HG03469 (cell line): ENCODE data around the gene PLIN1.

Experiments
- ATAC-seq: cut with Tn5 transposase; IDR thresholded peaks from one replicate; pipeline ENCODE4 v1.9.1; 2021; ENCODE audit warnings: mild to moderate bottlenecking, moderate library complexity, moderate number of reproducible peaks; ENCODE audit not compliant: unreplicated experiment

Gene PLIN1

DNA sequence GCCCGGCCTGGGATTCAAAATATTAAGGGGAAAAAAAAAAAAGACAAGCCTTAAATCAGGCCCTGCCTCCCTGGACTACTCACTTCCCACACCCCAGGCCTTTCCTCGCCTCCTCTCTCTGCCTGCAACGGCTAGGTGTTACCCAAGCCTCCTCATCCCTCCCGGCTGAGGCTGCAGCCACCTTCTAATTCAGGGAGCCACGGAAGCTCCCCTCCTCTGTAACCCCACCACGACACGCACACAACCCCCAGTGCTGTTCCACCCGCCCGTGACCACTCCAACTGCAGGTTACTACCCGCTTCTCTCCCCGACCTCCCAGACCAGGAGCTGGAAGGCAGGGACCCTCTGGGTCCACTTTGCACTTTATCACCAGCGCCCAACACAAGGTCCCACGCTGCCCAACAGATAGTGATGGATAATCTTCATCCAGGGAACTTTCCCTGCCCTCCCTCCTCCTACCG is 24.8 kb downstream of the PLIN1 start:
- ATAC-seq, result no peak

DNA sequence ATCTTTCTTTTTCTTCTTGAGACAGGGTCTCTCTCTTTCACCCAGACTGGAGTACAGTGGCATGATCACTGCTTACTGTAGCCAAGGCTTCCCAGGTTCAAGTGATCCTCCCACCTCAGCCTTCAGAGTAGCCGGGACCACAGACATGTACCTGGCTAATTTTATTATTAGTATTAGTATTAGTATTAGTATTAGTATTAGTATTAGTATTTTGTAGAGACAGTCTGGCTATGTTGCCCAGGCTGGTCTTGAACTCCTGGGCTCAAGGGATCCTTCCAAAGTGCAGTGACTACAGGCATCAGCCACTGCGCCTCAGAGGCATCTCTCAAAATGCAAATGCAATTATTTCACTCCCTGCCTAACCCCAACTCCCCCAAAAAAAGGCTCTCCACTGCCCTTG is 25.6 kb downstream of the PLIN1 start:
- no peak for ATAC-seq

GRCh38 chr15:89652666-89653065 is 26.5 kb downstream of the PLIN1 start:
- ATAC-seq, result no peak

DNA sequence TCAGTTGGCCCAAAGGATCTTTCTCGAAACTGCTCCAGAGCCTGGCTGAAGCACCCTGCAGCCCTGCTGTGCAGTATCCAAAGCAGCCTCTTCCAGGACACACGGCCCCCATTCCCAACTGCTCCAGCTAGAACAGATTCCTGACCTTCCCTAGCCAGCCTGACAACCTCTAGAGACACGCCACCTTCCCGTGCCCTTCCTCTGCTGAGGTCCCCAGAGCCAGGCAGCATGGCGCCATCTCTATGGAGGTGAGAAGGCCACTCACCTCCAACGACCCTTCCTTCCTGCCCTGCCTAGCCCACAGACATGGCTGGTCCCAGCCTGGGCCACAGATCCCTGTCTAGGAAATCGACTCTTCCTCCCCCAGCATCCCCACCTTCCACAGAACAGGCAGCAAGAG is 27.0 kb downstream of the PLIN1 start:
- no peak for ATAC-seq

DNA sequence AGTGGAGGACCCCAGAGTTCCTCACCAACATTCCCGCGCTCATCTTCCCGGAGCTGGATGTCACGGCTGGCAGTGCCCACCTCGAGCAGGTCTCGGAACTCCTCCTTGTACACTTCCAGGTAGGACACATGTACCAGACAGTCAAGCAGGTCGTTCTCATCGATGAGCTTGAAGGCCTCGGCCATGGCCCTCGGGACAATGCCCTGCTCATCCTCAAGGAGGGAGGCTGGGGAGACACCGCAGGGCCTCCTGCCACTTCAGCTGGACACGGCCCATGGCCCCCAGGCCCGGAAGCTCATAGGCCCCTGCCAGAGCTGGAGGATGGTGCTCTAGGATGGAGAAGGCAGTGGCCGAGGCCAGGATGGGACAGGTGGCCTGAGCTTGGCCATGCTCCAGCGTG is 29.5 kb downstream of the PLIN1 start:
- no peak for ATAC-seq

DNA sequence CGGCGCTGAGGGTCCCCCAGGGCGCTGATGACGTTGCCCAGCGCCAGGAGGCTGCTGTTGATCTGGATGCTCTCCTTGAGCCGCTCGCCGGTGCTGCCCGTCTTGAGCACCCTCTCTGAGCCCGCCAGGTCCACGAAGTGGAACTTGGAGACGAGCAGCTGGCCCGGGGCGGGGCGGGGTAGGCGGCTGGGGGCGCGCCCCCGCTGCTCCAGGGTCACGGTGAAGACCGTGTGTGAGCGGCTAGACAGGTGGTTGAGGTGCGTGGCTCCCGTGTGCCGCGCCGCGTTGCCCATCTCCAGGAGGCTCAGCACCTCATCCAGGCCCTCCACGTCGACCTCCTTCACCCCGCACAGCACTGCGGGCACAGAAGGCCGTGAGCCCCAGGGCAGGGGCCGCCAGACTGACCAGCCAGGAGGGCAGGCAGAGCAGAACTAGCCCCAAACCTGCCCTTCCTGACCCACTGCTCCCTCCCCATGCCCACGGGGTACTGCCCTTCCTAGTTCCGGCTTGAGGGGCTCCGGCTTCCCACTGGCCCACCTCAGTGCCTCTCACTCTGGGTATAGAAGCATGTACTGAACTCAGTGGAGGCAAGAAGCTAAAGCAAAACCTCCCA is 30.0 kb downstream of the PLIN1 start:
- ATAC-seq, result no peak

- ATAC-seq, result no peak
Observed at GRCh38 chr15:89648106-89649012, 30.8 kb downstream of the PLIN1 start.

DNA sequence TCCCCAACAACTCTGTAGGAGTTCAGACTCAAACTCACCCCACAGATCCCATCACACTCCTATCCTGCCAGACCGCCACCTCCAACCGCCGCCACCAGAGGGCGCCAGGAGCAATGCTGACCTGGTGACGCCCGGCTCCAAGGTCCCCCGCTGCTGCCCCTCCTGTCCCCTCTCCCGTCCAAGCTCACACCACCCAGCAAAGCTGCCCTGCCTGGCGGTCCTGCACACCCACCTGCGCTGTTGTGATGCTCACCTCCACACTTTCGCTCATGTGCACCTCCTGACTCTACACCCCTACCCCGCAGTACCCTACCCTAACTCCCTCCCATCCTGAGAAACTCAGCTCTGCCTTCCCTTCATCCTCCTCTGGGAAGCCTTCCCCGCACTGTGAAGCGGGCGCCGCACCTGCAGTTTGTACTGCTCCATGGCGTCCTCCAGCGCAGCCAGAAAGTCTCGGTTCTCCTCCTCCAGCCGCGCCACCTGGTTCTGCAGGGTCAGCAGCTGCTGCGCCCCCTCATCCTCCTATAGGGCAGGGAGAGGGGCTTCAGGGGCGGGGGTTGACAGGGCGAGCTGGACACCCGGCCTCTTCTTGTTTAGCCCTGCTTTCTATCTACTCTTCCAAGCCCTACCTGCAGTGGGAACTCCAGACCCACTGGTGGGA is 31.8 kb downstream of the PLIN1 start:
- ATAC-seq, result no peak

DNA sequence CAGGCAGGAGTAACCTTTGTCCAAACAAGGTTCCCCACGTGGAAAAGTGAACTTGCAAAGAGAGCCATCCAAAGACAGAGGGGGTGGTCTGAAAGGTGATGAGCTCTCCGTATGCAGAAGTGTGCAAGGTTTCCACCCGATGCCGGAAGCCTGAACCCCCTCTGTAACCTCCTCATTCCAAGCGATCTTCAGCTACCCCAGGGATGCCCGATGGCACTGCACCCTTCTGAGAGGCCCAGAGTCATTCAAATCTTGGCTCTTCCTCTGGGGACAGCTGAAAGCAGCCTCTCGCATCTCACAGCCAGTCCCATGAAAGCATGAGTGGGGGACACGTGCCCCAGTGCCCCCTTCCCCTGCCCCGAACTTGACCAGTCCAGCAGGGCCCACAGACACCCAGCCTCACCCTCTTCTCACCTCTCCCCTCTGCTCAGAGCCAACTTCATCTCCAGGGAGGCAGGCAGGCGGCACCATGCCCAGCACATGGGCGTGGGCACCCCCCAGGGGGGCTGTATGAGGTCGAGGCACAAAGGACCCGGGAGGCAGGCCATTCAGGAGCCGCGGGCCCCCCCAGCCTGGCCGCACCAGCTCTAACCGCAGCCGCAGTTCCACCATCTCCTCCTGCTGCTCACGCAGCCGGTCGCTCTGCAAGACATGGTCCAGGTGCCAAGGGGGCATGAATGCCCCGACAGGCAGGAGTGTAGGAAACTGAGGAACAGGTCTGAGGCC is 32.6 kb downstream of the PLIN1 start:
- no peak for ATAC-seq

- no peak for ATAC-seq
Observed at GRCh38 chr15:89645680-89646079, 33.5 kb downstream of the PLIN1 start.

- ATAC-seq, result no peak
Observed at GRCh38 chr15:89642106-89642505, 37.1 kb downstream of the PLIN1 start.

DNA sequence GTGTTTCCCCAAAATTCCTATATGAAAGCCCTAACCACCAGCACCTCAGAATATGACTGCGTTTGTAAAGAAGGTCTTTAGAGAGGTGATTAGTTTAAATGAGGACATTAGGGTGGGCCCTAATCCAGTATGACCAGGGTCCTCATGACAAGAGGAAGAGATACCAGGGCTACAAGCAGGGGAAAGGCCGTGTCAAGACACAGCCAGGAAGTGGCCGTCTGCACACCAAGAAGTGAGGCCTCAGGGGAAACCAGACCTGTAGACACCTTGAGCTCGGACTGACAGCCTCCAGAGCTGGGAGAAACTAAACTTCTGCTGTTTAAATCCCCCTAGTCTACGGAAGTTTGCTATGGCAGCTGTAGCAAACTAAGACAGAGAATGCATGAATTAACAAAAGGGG is 38.1 kb downstream of the PLIN1 start:
- ATAC-seq, result no peak

DNA sequence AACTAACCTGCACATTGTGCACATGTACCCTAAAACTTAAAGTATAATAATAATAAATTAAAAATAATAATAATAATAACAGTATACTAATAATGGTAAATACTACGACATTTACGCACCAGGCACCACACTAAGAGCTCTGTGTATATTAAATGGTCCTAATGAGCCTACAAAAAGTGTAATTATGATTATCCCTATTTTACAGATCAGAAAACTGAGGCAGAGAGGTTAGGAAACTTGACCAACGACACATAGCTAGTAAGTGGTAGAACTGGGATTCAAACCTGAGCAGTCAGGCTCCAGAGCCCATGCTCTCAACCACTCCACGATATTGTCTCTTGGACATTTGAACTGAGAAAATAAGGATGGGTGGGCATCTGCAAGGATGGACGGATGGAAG is 38.9 kb downstream of the PLIN1 start:
- ATAC-seq, result no peak

DNA sequence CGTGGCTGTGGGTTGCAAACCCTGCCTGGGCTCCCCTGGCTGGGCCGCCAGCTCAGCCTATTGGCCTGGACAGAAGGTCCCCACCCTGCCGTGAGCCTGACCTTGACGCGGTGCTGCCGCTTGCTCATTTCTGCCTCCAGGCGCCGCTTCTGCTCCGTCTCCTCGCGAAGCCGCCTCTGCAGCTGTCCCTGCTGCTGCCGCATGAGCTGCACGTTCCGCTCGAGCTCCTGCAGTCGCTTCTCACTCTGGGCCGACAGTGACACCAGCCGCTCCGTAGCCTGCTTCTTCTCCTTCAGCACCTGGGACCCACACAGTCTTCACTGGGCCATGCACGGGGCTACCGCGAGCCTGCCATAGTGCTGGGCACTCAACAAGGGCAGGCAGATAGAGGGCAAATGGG is 45.6 kb downstream of the PLIN1 start:
- ATAC-seq, result no peak

GRCh38 chr15:89632563-89633430 is 46.4 kb downstream of the PLIN1 start:
- no peak for ATAC-seq

DNA sequence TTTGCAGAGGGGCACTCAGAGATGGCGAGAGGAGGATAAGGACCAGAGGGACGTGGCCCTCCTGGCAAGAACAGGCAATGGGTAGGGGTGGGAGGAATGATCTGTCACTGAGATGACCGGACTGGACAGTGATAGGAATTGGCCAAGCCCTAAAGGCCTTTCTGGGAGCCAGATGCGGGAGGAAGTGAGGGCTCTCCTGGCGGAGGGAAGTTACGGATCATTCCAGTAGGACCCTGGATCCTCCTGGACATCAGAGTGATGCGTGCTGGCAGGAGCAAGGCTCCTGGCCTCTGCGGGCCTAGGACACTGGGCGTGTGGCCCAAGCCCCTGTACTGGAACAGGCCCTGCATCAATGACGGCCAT is 47.3 kb downstream of the PLIN1 start:
- no peak for ATAC-seq

- ATAC-seq, result no peak
Observed at GRCh38 chr15:89630974-89631901, 47.9 kb downstream of the PLIN1 start.

- no peak for ATAC-seq
Observed at GRCh38 chr15:89630260-89630659, 48.9 kb downstream of the PLIN1 start.

DNA sequence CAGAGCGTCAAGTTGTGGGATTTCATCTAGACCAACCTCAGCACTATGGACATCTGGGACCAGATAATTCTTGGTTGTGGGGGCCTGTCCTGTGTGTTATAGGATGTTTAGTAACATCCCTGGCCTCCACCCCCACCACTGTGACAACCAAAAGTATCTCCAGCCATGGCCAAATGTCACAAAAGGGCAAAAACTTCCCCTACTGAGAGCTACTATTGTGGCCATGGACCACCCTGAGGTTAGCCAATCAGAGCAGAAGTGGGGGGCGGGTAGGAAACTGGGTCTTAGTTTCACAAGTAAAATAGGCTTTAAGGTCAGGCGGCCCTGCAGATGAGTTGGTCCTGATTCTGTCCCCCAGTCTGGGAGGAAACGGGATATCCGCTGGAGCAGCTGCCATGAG is 49.3 kb downstream of the PLIN1 start:
- ATAC-seq, result no peak
